Measurements from ENCODE around the gene KRTAP1-4.
"Not testable (repeated sequence)": the region's sequence is repeated elsewhere in the genome, so short reads cannot be mapped to it uniquely, and the experiment has no call there.

KRTAP1-4 gene

GRCh38 chr17:41046735-41047465 is 16.9 kb upstream of the KRTAP1-4 start, which contains the start of gene KRTAP2-1:
TSS of gene KRTAP2-1 (minus strand) at chr17:41047316. CDS start at chr17:41047267, 49 bp downstream.
- not testable (repeated sequence) for DNase-seq

GRCh38 chr17:41042953-41043352 is 13.0 kb upstream of the KRTAP1-4 start:
- no peak for DNase-seq

- not testable (repeated sequence) for DNase-seq
Measured at GRCh38 chr17:41040783-41041571, 11.0 kb upstream of the KRTAP1-4 start, which contains the start of gene KRTAP1-1. TSS of gene KRTAP1-1 (minus strand) at chr17:41041450. CDS start at chr17:41041397, 53 bp downstream.

- no peak for DNase-seq
Measured at GRCh38 chr17:41037853-41038350, 7.9 kb upstream of the KRTAP1-4 start.

GRCh38 chr17:41034346-41034935 is 4.4 kb upstream of the KRTAP1-4 start, which contains the start of gene KRTAP1-3:
TSS of gene KRTAP1-3 (minus strand) at chr17:41034874. CDS start at chr17:41034821, 53 bp downstream.
- not testable (repeated sequence) for DNase-seq

- no peak for DNase-seq
Measured at GRCh38 chr17:41026715-41027471, 3.1 kb downstream of the KRTAP1-4 start, which contains the start of gene KRTAP1-5. TSS of gene KRTAP1-5 (minus strand) at chr17:41027208. CDS start at chr17:41027155, 53 bp downstream.

- no peak for DNase-seq
Measured at GRCh38 chr17:41024697-41025096, 5.3 kb downstream of the KRTAP1-4 start.

- no peak for DNase-seq
Measured at GRCh38 chr17:41020336-41020735, 9.7 kb downstream of the KRTAP1-4 start.

- DNase-seq = no peak
Measured at GRCh38 chr17:41019415-41019814, 10.6 kb downstream of the KRTAP1-4 start.

GRCh38 chr17:41018541-41018940 is 11.5 kb downstream of the KRTAP1-4 start:
- DNase-seq = no peak

- no peak for DNase-seq
Measured at GRCh38 chr17:41016578-41017215, 13.3 kb downstream of the KRTAP1-4 start.

GRCh38 chr17:41015454-41015853 is 14.5 kb downstream of the KRTAP1-4 start:
- DNase-seq = no peak

GRCh38 chr17:41013606-41014005 is 16.4 kb downstream of the KRTAP1-4 start:
- DNase-seq = no peak

GRCh38 chr17:41013181-41013580 is 16.8 kb downstream of the KRTAP1-4 start:
- no peak for DNase-seq

GRCh38 chr17:41012326-41013120 is 17.5 kb downstream of the KRTAP1-4 start:
- no peak for DNase-seq

- DNase-seq = no peak
Measured at GRCh38 chr17:41010441-41010840, 19.6 kb downstream of the KRTAP1-4 start.

GRCh38 chr17:41009936-41010335 is 20.1 kb downstream of the KRTAP1-4 start:
- DNase-seq = no peak

- no peak for DNase-seq
Measured at GRCh38 chr17:41009301-41009760, 20.7 kb downstream of the KRTAP1-4 start.

GRCh38 chr17:41008811-41009210 is 21.2 kb downstream of the KRTAP1-4 start, which contains the start of gene KRTAP3-1:
TSS of gene KRTAP3-1 (minus strand) at chr17:41009128. CDS start at chr17:41009074, 54 bp downstream.
- DNase-seq = no peak

GRCh38 chr17:41004397-41004796 is 25.6 kb downstream of the KRTAP1-4 start:
- no peak for DNase-seq

GRCh38 chr17:41003926-41004325 is 26.1 kb downstream of the KRTAP1-4 start:
- DNase-seq = no peak
